Suprapubic skin (tissue), 4 donors: ENCODE measurements around the gene ZNF407.

Experiments used
- CTCF ChIP-seq, 2 donors: fragments of 200-600 bp in 1 of 2; fragments of 450-650 bp in 1 of 2; sonication (generic) in 1 of 2; IDR thresholded peaks; one replicate each; pipeline ENCODE4 v1.5.1; 2016 to 2019; ENCODE audit warnings: antibody characterized with exemption in 2 of 2, mild to moderate bottlenecking in 1 of 2, moderate library complexity in 1 of 2
- EP300 ChIP-seq: sonication (generic); formaldehyde crosslinking; IDR thresholded peaks from one replicate; pipeline ENCODE4 v1.6.1; 2017; ENCODE audit warnings: antibody characterized with exemption
- POLR2A ChIP-seq, 2 donors: fragments of 450-650 bp; IDR thresholded peaks; one replicate each; pipeline ENCODE4 v1.6.1; 2017; ENCODE audit warnings: antibody characterized with exemption in 2 of 2, mild to moderate bottlenecking in 2 of 2, moderate library complexity in 2 of 2
- POLR2AphosphoS5 ChIP-seq, 3 donors: sonication (generic); formaldehyde crosslinking; IDR thresholded peaks; one replicate each; pipeline ENCODE4 v1.6.1; 2017; ENCODE audit warnings: antibody characterized with exemption in 3 of 3

- TF ChIP-seq CTCF (IDR thresholded peaks at IDR 0.05) (no peak), POLR2AphosphoS5 (IDR thresholded peaks at IDR 0.05) (no peak), POLR2A (IDR thresholded peaks at IDR 0.05) (no peak), EP300 (no peak)
Measured at GRCh38 chr18:74725690-74726089, 128.0 kb downstream of the ZNF407 start.
